Prostate gland (tissue), 2 donors: ENCODE data around the gene OR1B1.

Experiments
- POLR2A ChIP-seq: fragments of 450-650 bp; IDR thresholded peaks from one replicate; pipeline ENCODE4 v1.6.1; 2016; ENCODE audit warnings: antibody characterized with exemption, mild to moderate bottlenecking
- TF ChIP-seq, protein P1 (sequence below), 4 experiments: fragments of 200-600 bp in 2 of 4; fragments of 450-650 bp in 2 of 4; sonication (generic) in 2 of 4; IDR thresholded peaks; 1 replicate in 3 of 4; 2 replicates in 1 of 4; pipeline ENCODE4 v1.5.1; 2016 to 2019; ENCODE audit warnings: antibody characterized with exemption in 4 of 4, mild to moderate bottlenecking in 2 of 4, moderate library complexity in 2 of 4

DNA sequence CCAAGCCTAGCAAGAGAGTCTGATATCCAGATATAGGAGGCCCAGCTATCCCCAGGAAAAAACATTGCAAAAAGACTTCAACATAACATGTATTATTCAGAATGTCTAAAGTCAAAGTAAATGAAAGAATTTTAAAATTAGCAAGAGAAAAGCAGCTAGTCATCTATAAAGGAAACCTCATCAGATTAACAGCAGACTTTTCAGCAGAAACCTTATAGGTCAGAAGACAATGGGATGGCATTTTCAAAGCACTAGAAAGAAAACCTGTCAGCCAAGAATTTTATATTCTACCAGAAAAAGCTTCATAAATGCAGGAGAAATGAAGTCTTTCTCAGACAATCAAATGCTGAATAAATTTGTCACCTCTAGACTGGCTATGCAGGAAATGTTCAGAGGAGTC is 27.4 kb upstream of the OR1B1 start:
- TF ChIP-seq POLR2A, result no peak
- TF ChIP-seq, protein P1, sequence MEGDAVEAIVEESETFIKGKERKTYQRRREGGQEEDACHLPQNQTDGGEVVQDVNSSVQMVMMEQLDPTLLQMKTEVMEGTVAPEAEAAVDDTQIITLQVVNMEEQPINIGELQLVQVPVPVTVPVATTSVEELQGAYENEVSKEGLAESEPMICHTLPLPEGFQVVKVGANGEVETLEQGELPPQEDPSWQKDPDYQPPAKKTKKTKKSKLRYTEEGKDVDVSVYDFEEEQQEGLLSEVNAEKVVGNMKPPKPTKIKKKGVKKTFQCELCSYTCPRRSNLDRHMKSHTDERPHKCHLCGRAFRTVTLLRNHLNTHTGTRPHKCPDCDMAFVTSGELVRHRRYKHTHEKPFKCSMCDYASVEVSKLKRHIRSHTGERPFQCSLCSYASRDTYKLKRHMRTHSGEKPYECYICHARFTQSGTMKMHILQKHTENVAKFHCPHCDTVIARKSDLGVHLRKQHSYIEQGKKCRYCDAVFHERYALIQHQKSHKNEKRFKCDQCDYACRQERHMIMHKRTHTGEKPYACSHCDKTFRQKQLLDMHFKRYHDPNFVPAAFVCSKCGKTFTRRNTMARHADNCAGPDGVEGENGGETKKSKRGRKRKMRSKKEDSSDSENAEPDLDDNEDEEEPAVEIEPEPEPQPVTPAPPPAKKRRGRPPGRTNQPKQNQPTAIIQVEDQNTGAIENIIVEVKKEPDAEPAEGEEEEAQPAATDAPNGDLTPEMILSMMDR (IDR thresholded peaks at IDR 0.05), result no peak
